HL-60 (cell line): Measurements from ENCODE around the gene ABCF1.

Source experiments
- DNase-seq, 2 experiments: peaks; one replicate each; pipeline ENCODE4 v3.0.0-alpha.2; 2010 to 2020; ENCODE audit warnings: low read depth in 1 of 2, low spot score in 1 of 2
- H3K27ac ChIP-seq: fragments of 250-450 bp; sonication (Bioruptor Pico); replicated peaks from 2 replicates; pipeline ENCODE4 v1.5.1; 2020; ENCODE audit warnings: mild to moderate bottlenecking, moderate library complexity
- H3K27me3 ChIP-seq: fragments of 250-450 bp; sonication (Bioruptor Pico); 2 replicates; pipeline ENCODE4 v1.5.1; 2021; ENCODE audit warnings: mild to moderate bottlenecking, moderate library complexity; ENCODE audit not compliant: insufficient read depth, poor library complexity, severe bottlenecking
- H3K4me3 ChIP-seq: replicated peaks from 2 replicates; pipeline ENCODE4 v1.5.1; 2011; ENCODE audit warnings: mild to moderate bottlenecking, control low read depth, low read length; ENCODE audit not compliant: insufficient read depth
- CTCF ChIP-seq: IDR thresholded peaks from one replicate; pipeline ENCODE4 v1.5.1; 2011; ENCODE audit warnings: low read length, control low read depth, inconsistent platforms; ENCODE audit not compliant: insufficient read depth
- GABPA ChIP-seq: IDR thresholded peaks from 2 replicates; pipeline ENCODE4 v1.6.1; 2012; ENCODE audit warnings: low read depth
- POLR2AphosphoS5 ChIP-seq: IDR thresholded peaks from 2 replicates; pipeline ENCODE4 v1.6.1; 2012; ENCODE audit warnings: low read depth
- REST ChIP-seq: IDR thresholded peaks from 2 replicates; pipeline ENCODE4 v1.6.1; 2012; ENCODE audit warnings: low read depth; ENCODE audit not compliant: insufficient replicate concordance
- SPI1 ChIP-seq: IDR thresholded peaks from 2 replicates; pipeline ENCODE4 v1.6.1; 2012; ENCODE audit warnings: low read depth, mild to moderate bottlenecking, borderline replicate concordance

Gene ABCF1

GRCh38 chr6:30613251-30614043, 42.2 kb downstream of the ABCF1 start:
- peak overlapping the region; percentile 99; the same call in 1 of the 2 replicates for H3K27ac ChIP-seq
- TF ChIP-seq REST (no peak), CTCF (no peak), SPI1 (peak; percentile 48; the same call in 1 of the 2 replicates), GABPA (no peak)

GRCh38 chr6:30614044-30614842, 43.0 kb downstream of the ABCF1 start:
- H3K27ac ChIP-seq = peak overlapping the region; percentile 99
- H3K27me3 ChIP-seq = no peaks in the 10 kb centered on the region
- peak; percentile 44; the same call in 1 of the 2 replicates for TF ChIP-seq POLR2AphosphoS5
- TF ChIP-seq CTCF = no peak
- H3K4me3 ChIP-seq = peak overlapping the region; percentile 22
- DNase-seq = no peak

More at GRCh38 chr6:30613251-30614043, 42.2 kb downstream of the ABCF1 start:
- H3K27me3 ChIP-seq = no peaks in the 10 kb centered on the region
- no peak overlapping the region for H3K4me3 ChIP-seq
- no peak for DNase-seq

- Histone ChIP-seq H3K27me3 (no peaks in the 10 kb centered on the region), H3K4me3 (peak overlapping the region; percentile 22), H3K27ac (peak overlapping the region; percentile 99)
- DNase-seq = peak; percentile 96
- TF ChIP-seq GABPA (no peak), POLR2AphosphoS5 (no peak; the same call in 1 of the 2 replicates), SPI1 (no peak), CTCF (no peak), REST (no peak)
These were observed 43.6 kb downstream of the ABCF1 start for GRCh38 chr6:30614843-30615218.
